Dedifferentiated amniotic fluid mesenchymal stem cell (primary cell): ENCODE results near the gene IFNL1.
A peak's percentile ranks its signal among the peaks of the same experiment; 100 is the strongest.
"Not testable (repeated sequence)": the region's sequence is repeated elsewhere in the genome, so short reads cannot be mapped to it uniquely, and the experiment has no call there.

Experiments
- DNase-seq: peaks from one replicate; pipeline ENCODE4 v3.0.0-alpha.2; 2016; ENCODE audit errors: extremely low spot score

Gene IFNL1

GRCh38 chr19:39308531-39309304 lies 12.5 kb downstream of the IFNL1 start:
- no peak for DNase-seq

- not testable (repeated sequence) for DNase-seq
Observed at GRCh38 chr19:39309305-39309670, 13.1 kb downstream of the IFNL1 start.

GRCh38 chr19:39310558-39311311 lies 14.5 kb downstream of the IFNL1 start:
- no peak for DNase-seq

DNA sequence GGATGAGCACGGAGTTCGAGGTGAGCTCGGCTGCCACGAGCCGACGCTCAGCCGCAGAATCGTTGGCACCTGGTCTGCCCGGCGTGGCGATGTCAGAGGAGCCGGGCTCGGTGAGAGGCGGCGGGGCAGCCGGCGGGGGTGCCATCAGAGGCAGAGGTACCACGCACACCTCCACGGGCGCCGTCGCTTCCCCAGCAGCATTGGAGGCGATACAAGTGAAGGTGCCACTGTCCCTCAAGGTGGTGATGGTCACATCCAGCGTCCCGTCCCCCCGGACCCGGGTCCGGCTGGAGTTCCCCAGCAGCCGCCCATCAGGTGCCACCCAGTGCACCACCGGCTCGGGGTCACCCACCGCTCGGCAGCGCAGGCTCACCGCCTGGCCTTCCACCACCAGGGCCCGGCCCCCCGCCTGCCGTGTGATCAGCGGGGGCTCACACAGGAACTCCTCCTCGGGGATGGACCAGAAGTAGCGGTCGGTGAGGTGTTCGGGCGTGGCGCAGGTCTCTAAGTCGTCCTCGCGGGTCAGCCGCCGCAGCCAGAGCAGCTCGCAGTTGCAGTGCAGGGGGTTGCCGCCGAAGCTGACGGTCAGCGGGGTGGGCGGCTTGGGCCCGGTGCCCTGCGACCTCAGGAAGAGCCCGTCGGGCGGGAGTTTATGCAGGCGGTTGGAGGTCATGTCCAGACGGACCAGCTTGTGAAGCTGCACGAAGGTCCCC lies 18.0 kb downstream of the IFNL1 start:
- DNase-seq, result no peak

DNA sequence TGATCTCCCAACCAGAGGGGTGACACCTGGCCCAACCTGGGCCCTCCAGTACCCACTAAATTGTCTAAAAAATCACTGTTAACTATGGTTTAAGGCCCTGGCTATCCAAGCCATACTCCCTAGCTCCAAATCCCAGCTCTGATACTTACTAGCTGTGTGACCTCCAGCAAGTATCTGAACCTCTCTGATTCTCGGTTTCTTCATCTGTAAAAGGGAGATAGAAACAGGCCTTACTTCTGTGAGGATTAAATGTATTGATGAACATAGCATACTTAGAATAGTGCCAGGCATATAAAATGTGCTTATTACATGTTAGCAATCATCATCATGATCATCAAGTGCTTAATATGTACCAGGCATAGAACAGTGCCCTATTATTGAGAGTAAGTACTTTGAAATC lies 19.7 kb downstream of the IFNL1 start:
- no peak for DNase-seq

GRCh38 chr19:39316627-39317321 lies 20.6 kb downstream of the IFNL1 start:
- no peak for DNase-seq

DNA sequence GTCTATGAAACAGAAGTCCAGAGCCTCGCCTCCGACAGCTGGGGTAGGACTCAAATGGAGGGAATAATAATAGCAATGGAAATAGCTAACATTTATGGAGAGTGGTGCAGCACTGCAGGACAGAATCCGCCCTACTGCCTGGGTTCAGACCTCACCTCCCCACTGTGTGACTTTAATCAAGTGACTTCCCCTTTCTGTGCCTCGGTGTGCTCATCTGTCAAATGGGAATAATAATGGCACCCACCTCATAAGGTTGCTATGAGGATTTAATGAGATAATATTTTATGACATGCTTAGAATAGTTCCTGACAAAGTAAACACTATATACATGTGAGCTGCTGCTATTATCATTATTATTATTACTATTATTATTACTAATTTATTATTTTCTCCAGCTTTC lies 21.3 kb downstream of the IFNL1 start:
- no peak for DNase-seq

DNA sequence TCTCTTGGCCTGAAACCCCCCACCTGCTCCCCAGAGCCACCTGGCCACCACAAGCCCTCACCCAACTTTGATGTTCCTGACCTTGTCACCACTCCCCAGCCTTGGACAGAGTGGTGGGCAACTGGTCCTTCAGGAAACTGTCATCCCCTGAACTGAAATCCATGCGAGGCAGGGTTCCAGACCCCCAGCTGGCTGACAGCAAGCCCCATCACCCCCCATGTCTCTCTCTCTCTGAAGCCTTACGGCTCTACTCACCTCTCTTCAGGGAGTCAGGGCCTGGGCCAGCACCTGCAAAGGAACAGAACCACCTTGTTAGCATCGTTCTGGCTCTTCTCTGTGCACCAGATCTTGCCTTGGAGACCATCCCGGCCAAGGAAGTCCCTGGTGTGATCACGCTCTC lies 21.9 kb downstream of the IFNL1 start:
- no peak for DNase-seq

GRCh38 chr19:39318690-39319089 lies 22.5 kb downstream of the IFNL1 start:
- DNase-seq, result no peak

DNA sequence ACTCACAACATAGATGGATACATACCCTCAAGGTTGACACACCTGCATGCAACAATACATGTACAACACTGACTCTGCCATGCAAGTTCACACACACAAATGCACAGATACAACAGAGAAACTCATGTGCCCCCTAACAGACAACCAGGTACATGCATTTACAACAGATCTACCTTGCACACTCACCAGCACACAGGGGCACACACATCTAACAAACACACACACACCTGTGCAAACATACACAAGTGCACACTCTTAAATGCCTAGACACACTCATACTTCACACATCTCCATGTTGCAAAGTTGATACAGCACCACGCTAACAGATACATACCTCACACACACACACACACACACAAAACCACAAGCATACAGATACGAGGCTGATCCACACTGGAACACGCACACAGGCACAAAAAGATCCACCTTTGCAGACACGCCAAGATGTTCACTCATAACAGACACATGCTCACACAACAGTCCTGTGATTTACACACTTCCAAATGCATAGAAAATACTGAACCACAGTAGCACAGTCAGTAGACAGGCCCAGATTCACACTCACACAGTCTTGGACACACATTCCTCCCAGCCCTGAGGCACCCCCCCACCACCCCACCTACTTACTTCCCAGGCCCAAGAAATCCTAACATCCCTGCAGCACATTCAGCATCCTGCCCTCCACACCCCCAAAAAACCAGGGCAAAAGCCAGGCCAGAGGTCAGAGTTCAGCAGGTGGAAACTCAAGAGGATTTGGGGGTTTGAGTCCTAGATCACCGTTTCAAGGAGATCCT lies 23.1 kb downstream of the IFNL1 start:
- DNase-seq, result no peak

DNA sequence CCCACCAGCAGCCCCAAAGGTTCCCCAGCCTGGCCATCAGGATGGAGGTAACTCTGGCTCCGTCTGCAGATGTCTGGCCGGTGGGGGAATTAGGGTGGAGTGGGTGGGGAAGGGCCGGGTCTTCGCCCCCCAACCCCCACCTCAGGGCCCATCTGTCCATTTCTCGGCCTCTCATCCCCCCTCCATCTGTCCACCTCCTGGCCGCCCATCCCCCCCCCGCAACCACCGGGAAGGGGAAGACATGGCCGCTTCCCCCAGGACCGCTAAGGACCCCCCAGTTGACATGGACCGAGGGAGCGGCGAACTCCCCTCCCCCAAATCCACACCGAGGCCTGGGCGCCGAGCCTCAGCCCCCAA lies 23.7 kb downstream of the IFNL1 start:
- no peak for DNase-seq

- DNase-seq, result no peak
Observed at GRCh38 chr19:39321117-39321831, 25.1 kb downstream of the IFNL1 start.

- DNase-seq, result no peak
Observed at GRCh38 chr19:39321832-39322176, 25.6 kb downstream of the IFNL1 start.

GRCh38 chr19:39324242-39324842 lies 28.1 kb downstream of the IFNL1 start:
- DNase-seq, result no peak

DNA sequence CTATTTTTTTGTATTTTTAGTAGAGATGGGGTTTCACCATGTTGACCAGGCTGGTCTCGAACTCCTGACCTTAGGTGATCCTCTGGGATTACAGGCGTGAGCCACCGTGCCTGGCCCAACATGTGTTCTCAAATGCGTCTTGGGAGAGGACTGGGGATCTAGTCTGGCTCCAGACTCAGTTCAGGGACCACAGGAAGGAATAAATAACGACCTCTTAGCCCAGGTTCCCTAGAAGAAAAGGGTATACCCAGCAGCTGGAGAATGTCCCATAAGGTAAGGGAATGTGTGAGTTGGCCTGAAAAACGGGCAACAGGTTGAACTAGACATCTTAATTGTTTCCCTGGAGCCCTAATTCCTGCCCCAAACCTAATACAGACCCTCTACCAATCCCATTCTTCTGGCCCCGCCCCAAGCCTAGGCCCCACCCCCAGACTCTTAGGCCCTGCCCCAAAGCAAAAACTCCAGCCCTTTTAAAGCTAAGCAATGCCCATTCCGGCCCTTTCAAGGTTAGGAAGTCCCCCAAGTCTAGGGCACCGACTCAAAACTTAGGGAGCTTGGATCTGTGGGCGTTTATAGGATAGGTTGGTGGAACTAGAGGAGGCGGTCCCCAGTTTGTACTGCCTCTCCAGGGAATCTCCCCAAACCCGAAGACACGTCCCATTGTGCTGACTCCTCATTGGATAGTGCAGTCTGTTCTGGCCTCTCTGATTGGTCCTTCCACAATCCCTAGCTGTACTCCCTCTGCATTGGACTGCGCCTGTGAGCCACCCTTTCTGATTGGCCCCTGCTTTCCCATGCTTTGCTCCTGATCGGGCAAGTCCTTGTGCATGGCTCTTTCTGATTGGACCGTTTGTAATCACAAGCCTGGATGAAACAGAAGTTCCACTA lies 29.8 kb downstream of the IFNL1 start:
- no peak for DNase-seq

DNA sequence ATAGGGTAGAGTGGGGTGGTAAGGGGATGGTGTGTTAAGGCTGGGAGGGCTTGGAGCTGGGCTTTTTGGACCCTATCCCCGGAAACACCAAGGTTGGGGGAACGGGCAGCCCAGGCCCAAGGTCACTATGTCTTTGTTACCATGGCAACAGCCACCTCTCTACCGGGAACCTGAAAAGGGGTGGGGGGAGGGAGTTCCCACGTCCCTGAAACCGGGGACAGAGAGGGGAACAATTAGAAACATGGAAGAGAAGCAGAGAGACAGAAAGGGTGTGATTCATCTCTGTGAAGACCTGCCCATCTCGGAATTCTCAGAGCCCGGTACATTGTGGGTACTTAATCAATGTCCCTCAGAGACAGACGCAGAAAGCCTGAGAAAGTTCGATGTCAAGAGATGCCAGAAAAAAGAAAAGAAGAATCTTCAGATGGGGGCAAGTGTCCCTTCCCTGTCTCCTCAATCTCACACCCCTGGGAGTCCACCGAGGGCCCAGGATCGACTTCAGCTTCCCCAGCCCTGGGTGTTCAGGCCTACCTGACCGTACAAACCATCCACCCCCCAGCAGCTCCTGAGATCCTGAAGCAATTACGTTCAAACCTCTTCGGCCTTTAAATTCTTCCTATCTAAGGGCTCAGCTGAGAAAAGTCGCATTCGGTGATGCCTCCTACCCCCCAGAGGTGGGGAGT lies 31.3 kb downstream of the IFNL1 start:
- DNase-seq, result no peak

GRCh38 chr19:39328046-39328705 lies 32.0 kb downstream of the IFNL1 start:
- DNase-seq, result peak; percentile 79

- DNase-seq, result no peak
Observed at GRCh38 chr19:39329948-39330347, 33.7 kb downstream of the IFNL1 start.
